GM23338 (cell line): Measurements from ENCODE around the gene DNAJA2. TPM values are rescaled to one million over a fixed set of nuclear protein-coding genes. Genes with fewer than 3 reads are reported as not detected.

Source experiments
- ATAC-seq: fragments of 200-7000 bp; cut with Tn5 transposase; 3 replicates; pipeline ENCODE4 v1.9.1; 2020
- DNase-seq: peaks from one replicate; pipeline ENCODE4 v3.0.0-alpha.2; 2015; ENCODE audit warnings: low spot score
- H2AFZ ChIP-seq: fragments of 200-600 bp; sonication (generic); 2 replicates; pipeline ENCODE4 v1.8.0; 2016; ENCODE audit warnings: antibody characterized with exemption, mild to moderate bottlenecking, moderate library complexity
- H3F3A ChIP-seq: fragments of 200-600 bp; sonication (generic); replicated peaks from 2 replicates; pipeline ENCODE4 v1.8.0; 2017; ENCODE audit warnings: antibody characterized with exemption, mixed run types, low read depth
- H3K27ac ChIP-seq: fragments of 200-600 bp; sonication (generic); 2 replicates; pipeline ENCODE4 v1.6.1; 2016; ENCODE audit warnings: low read depth
- H3K27me3 ChIP-seq: fragments of 200-600 bp; sonication (generic); 2 replicates; pipeline ENCODE4 v1.8.0; 2016; ENCODE audit warnings: mild to moderate bottlenecking, mixed run types, moderate library complexity; ENCODE audit not compliant: insufficient read depth
- H3K36me3 ChIP-seq: fragments of 200-600 bp; sonication (generic); 2 replicates; pipeline ENCODE4 v1.8.0; 2016; ENCODE audit warnings: mild to moderate bottlenecking; ENCODE audit not compliant: insufficient read depth
- H3K4me1 ChIP-seq: fragments of 200-600 bp; sonication (generic); 2 replicates; pipeline ENCODE4 v1.8.0; 2016; ENCODE audit warnings: mild to moderate bottlenecking, moderate library complexity; ENCODE audit not compliant: insufficient read depth
- H3K4me2 ChIP-seq: fragments of 200-600 bp; sonication (generic); 2 replicates; pipeline ENCODE4 v1.7.1; 2017; ENCODE audit warnings: mixed run types
- H3K4me3 ChIP-seq: fragments of 200-600 bp; sonication (generic); 2 replicates; pipeline ENCODE4 v1.6.1; 2016; ENCODE audit warnings: mixed run types
- H3K79me2 ChIP-seq: fragments of 200-600 bp; sonication (generic); replicated peaks from 2 replicates; pipeline ENCODE4 v1.8.0; 2017; ENCODE audit warnings: mild to moderate bottlenecking; ENCODE audit not compliant: insufficient read depth
- H3K9me2 ChIP-seq: fragments of 200-600 bp; sonication (generic); 2 replicates; pipeline ENCODE4 v1.8.0; 2017; ENCODE audit not compliant: insufficient read depth
- H4K20me1 ChIP-seq: fragments of 200-600 bp; sonication (generic); replicated peaks from 2 replicates; pipeline ENCODE4 v1.8.0; 2017; ENCODE audit warnings: mild to moderate bottlenecking; ENCODE audit not compliant: insufficient read depth
- H3K27ac Mint-ChIP-seq: 2 replicates; pipeline ENCODE4 v1.8.0; 2020; ENCODE audit warnings: inconsistent platforms, mild to moderate bottlenecking, moderate library complexity, mixed read lengths
- H3K27me3 Mint-ChIP-seq: 3 replicates; pipeline ENCODE4 v1.8.0; 2022; ENCODE audit warnings: low read depth, mild to moderate bottlenecking, moderate library complexity, mixed read lengths, inconsistent platforms; ENCODE audit not compliant: insufficient read depth, poor library complexity
- H3K36me3 Mint-ChIP-seq: 3 replicates; pipeline ENCODE4 v1.8.0; 2021; ENCODE audit warnings: low read depth, mild to moderate bottlenecking, inconsistent platforms, moderate library complexity, mixed read lengths
- H3K4me1 Mint-ChIP-seq: 3 replicates; pipeline ENCODE4 v1.8.0; 2020; ENCODE audit warnings: mild to moderate bottlenecking, inconsistent platforms, mixed read lengths
- H3K4me3 Mint-ChIP-seq: 3 replicates; pipeline ENCODE4 v1.8.0; 2021; ENCODE audit warnings: moderate library complexity, mild to moderate bottlenecking, inconsistent platforms, mixed read lengths
- H3K9me3 Mint-ChIP-seq: 3 replicates; pipeline ENCODE4 v1.8.0; 2020; ENCODE audit warnings: moderate library complexity, mild to moderate bottlenecking, inconsistent platforms, mixed read lengths
- CTCF ChIP-seq, 2 experiments: fragments of 200-600 bp in 1 of 2; sonication (generic) in 1 of 2; conservative IDR thresholded peaks; 2 replicates each; pipeline versions ENCODE4 v1.5.1 to v1.6.1; 2016 to 2017; ENCODE audit warnings: antibody characterized with exemption in 2 of 2, low read depth in 2 of 2, mild to moderate bottlenecking in 2 of 2, moderate library complexity in 1 of 2
- ETS1 ChIP-seq: IDR thresholded peaks from 2 replicates; pipeline ENCODE4 v1.6.1; 2016; ENCODE audit warnings: antibody characterized with exemption
- EZH2 ChIP-seq: fragments of 200-600 bp; sonication (generic); IDR thresholded peaks from one replicate; pipeline ENCODE4 v1.8.0; 2017; ENCODE audit warnings: antibody characterized with exemption, mild to moderate bottlenecking, low read depth; ENCODE audit not compliant: unreplicated experiment
- EZH2phosphoT487 ChIP-seq: fragments of 200-600 bp; sonication (generic); IDR thresholded peaks from one replicate; pipeline ENCODE4 v1.8.1; 2018; ENCODE audit warnings: antibody characterized with exemption; ENCODE audit not compliant: unreplicated experiment
- JUNB ChIP-seq: IDR thresholded peaks from one replicate; pipeline ENCODE4 v1.6.1; 2016; ENCODE audit warnings: antibody characterized with exemption; ENCODE audit not compliant: unreplicated experiment
- NANOG ChIP-seq: IDR thresholded peaks from 2 replicates; pipeline ENCODE4 v1.6.1; 2016; ENCODE audit warnings: antibody characterized with exemption, borderline replicate concordance
- POLR2AphosphoS5 ChIP-seq: IDR thresholded peaks from 2 replicates; pipeline ENCODE4 v1.6.1; 2016; ENCODE audit warnings: antibody characterized with exemption, low read depth
- STAT1 ChIP-seq: IDR thresholded peaks from one replicate; pipeline ENCODE4 v1.6.1; 2016; ENCODE audit warnings: antibody characterized with exemption; ENCODE audit not compliant: unreplicated experiment
- ZNF114 ChIP-seq: fragments of 250-450 bp; sonication (Bioruptor Pico); IDR thresholded peaks from 2 replicates; pipeline ENCODE4 v1.5.0; 2020; ENCODE audit warnings: mild to moderate bottlenecking, moderate library complexity
- ZNF331 ChIP-seq: fragments of 250-450 bp; sonication (Bioruptor Pico); IDR thresholded peaks from 2 replicates; pipeline ENCODE4 v1.5.0; 2020; ENCODE audit warnings: low read depth, mild to moderate bottlenecking, moderate library complexity
- ZNF462 ChIP-seq: fragments of 250-450 bp; sonication (Bioruptor Pico); IDR thresholded peaks from 2 replicates; pipeline ENCODE4 v1.5.0; 2020; ENCODE audit warnings: mild to moderate bottlenecking, moderate library complexity
- polyA plus RNA-seq: library from polyadenylated mRNA; unstranded; fragments of >200 nt; fragmentation: Nextera tagmentation; extraction: Ambion mirVana; gene quantifications from 2 replicates; pipeline ENCODE4 v1.2.1, GENCODE V29; 2016
- total RNA-seq: library from RNA; depleted of rRNA; stranded (reverse); fragments of >200 nt; shearing (Covaris generic); gene quantifications from 2 replicates; pipeline ENCODE4 v1.2.3, GENCODE V29; 2014

DNAJA2 gene
- total and polyA plus RNA-seq, 2 experiments from 2014 or later, result 94.5 to 101 TPM

- Mint-ChIP-seq H3K36me3 (peaks cover 94% of the 10 kb centered on the region), H3K9me3 (peaks cover 11% of the 10 kb centered on the region), H3K4me1 (peaks cover 6% of the 10 kb centered on the region; the same call in 1 of the 3 replicates), H3K27ac (peak overlapping the region; percentile 7; the same call in 1 of the 2 replicates), H3K27me3 (peaks cover 12% of the 10 kb centered on the region), H3K4me3 (no peak overlapping the region)
- no peak overlapping the region for H3K4me2 ChIP-seq
- no peak for ATAC-seq
- H3K27ac ChIP-seq, result no peak overlapping the region
- H3K4me3 ChIP-seq, result no peak overlapping the region
- H3K79me2 ChIP-seq, result peaks cover 6% of the 10 kb centered on the region; the same call in 1 of the 2 replicates
- H3F3A ChIP-seq, result 0 out of 2 replicates have a peak, but pooled peaks cover 9% of the 10 kb centered on the region
- peaks cover 27% of the 10 kb centered on the region for H3K36me3 ChIP-seq
- H3K4me1 ChIP-seq, result no peaks in the 10 kb centered on the region
- no peaks in the 10 kb centered on the region for H3K27me3 ChIP-seq
- H3K9me2 ChIP-seq, result no peaks in the 10 kb centered on the region
- H4K20me1 ChIP-seq, result peaks cover 19% of the 10 kb centered on the region
- no peak for DNase-seq
- TF ChIP-seq ZNF331 (CRISPR knock-in tag) (no peak), JUNB (no peak), ETS1 (no peak), NANOG (no peak), EZH2 (no peak), EZH2phosphoT487 (no peak), STAT1 (no peak), ZNF462 (no peak), ZNF114 (CRISPR knock-in tag) (no peak), POLR2AphosphoS5 (no peak), CTCF (conservative IDR thresholded peaks at IDR 0.05; ENCODE audit: low read depth in 2 of 2) (no peak)
- no peak overlapping the region for H2AFZ ChIP-seq
Measured at GRCh38 chr16:46907061-46907774, 66.3 kb downstream of the DNAJA2 start.
